Activated CD8-positive, alpha-beta memory T cell treated with anti-CD3 and anti-CD28 coated beads, Interleukin-2, amount 50 U/mL, for 1 hour (primary cell): ENCODE measurements around the gene WDR70.
"Not testable (repeated sequence)": the region's sequence is repeated elsewhere in the genome, so short reads cannot be mapped to it uniquely, and the experiment has no call there.

Source experiments
- DNase-seq: peaks from one replicate; pipeline ENCODE4 v3.0.0-alpha.2; 2020; ENCODE audit errors: extremely low read depth

The WDR70 gene

DNA sequence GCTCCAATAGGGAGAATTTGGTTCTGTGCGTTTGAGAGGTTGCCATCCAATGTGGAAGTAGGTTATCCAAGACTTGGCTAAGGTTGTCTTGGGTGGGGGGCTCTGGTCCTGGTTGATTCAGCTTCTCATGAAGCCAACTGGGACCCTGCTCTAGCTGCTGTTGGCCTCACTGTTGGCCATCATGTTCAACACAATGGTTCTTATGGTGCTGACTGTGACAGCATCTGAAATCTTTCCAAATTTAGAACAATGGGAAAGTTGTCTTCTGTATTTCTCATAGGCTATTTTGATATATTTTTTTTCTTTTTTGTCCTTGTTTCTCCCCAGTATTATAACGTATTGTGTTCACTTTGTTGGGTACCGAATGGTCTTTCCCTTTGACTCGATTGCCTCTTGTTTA, 388.8 kb downstream of the WDR70 start:
- DNase-seq: no peak

DNA sequence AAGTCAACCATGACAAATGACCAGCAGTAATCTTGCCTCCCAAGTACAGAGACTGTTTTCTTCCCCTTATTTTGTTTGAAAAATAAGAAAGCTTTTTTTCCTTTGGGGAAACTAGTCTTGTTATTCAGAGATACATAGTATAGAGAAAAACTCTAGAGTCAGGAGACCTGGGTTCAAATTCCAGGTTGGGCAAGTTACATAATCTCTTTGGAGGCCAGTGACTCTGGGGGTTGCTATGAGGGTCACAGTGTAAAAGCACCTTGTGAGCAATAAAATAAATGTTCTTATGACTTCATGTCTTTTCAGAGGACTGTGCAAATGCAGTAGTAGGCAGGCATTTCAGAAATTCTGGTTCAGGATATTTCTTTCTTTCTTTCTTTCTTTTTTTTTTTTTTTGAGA, 389.3 kb downstream of the WDR70 start:
- no peak for DNase-seq

DNA sequence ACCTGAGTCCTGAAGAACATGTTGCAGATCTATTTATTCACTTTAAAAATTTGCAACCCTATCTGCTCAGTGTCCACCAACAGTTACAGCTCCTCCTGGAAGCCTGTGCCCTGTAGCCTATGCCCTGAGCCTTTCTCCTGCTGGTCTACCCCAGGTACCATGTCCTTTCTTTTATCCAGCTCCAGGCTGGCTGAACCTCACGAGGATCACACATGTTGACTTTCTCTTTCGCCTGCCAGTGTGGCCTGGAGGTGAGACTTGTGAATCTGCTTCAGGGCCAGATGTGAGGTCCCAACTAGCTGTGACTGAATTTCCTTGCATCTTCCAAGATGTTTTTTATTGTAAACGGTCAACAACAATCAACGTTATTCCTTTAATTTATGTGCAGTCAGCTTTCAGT, 390.0 kb downstream of the WDR70 start:
- no peak for DNase-seq

DNA sequence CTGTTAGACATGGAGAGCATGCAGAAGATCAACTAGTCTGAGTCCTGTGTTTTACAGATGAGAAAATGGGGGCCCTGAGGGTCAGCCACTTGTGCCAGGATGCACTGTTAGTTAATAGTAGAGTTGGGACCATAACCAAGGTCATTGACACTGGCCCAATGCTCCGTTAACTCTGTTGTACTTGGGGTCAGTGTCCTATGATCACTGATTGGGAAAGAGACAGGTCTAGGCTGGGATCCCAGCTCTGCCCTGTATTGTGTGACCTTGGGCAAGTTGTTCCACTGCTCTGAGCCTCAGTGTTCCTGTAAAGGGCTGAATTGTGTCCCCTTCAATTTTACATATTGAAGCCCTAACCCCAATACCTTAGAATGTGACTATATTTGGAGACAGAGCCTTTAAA, 390.7 kb downstream of the WDR70 start:
- no peak for DNase-seq

DNA sequence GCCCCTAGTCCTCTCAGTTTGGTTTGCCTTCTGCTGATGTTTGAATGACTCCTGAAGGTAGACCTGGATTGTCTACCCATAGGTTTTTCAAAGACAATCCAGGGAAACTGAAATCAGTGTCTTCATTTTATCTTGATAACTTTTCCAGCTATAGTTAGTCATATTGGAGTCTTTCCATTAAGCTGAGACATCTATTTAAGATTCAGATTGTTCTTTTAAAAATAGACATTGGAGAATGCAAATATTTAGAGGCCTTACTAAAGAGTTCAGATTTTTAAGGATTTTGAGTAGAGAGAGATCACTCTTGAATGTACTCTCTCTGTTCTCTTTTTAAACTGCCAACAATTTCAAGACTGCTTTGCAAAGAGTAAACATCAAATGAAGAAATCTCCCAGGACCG, 391.7 kb downstream of the WDR70 start:
- DNase-seq: no peak

DNA sequence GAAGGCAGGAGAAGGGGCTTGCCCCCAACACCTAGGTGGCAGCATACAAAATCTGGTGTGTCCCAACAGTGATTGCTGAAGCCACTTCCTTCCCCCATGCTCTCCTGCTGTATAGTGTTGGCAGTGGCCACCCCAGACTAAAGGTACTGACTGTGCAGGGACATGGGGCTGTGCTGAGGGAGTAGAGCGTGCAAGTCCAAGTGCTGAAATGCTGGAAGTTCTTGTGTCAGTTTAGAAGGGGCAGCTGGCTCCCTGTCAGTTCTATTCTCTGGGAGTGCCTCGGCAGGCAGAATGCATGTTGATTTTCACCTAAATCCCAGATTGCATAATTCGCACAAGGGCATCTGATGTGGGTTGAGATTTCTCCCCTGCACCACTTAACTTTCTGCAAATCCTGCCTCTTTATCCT, 392.1 kb downstream of the WDR70 start:
- no peak for DNase-seq

DNA sequence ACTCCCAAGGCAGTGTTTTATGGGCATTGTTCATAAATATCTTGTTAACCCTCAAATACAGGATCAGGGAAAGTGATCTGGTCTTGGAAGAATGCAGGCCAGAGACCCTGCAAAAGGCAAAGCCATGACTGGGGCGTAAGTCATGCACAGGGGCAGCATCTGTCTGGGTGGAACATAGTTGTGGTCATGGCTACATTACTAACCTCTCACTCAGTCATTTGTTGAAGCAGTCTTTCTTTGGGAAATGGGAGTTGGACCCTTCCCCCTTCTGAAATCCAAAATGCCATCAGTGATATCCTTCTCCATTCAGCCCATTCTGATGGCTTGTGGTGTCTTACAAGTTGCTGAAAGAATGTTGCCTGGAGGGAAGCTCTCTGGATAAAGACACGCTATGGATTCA, 392.6 kb downstream of the WDR70 start:
- no peak for DNase-seq

DNA sequence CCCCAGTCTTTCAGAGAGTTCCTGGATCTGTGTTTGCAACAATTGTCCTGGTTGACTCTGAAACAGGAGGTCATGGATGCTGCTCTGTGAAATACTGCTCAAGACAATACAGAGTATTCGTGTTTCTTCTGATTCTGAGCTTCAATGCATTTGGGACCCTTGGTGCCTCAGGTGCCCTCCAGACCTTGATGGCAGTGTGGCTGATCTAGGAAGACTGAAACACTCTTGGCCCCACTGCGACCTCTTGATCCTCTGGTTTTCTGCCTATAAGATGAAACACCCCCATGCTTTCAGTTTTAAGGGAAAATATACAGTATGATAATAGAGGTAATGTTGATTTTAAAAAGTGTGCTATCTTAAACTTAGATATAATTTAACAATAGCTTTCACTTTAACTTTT, 393.1 kb downstream of the WDR70 start:
- DNase-seq: no peak

DNA sequence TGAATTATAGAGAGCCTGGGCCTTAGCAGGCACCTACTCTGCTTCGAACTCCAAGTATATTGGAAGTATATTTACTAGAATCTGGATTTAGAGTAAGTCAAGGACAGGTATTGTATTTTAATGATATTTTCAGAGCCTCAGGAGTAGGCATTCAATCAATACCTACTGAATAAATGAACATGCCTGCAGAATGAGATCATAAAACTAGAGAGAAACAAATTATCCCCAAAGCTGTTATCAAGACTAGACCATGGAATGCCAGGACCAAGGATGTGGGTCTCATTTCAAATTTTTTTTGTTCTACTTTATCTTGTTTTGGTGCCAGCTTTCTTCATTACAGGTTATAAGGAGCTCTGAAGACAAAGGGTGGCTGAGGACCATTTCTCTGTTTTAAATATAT, 394.7 kb downstream of the WDR70 start:
- no peak for DNase-seq

DNA sequence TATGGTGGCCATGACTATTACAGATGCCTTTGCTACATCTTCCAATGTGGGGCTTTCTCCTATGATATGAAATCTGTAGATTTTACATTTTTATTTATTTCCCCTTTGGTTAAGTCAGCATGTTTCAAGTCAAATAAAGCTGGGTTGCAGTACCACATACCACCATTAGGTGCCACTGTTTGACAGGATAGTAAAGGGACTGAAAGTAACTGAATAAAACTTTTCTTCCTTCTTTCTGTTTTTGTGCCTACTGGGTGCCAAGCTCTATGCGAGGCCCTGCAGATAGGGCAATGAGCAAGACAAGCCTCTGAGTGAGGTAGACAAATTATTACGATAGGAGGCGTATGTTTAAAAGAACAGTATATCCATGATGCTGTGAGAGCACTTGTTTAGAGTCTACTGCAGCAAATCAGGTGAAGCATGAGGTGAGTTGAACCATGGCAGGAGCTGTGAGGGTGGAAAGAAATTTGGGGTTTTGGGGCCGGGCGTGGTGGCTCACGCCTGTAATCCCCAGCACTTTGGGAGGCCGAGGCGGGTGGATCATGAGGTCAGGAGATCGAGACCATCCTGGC, 395.9 kb downstream of the WDR70 start:
- DNase-seq: no peak

DNA sequence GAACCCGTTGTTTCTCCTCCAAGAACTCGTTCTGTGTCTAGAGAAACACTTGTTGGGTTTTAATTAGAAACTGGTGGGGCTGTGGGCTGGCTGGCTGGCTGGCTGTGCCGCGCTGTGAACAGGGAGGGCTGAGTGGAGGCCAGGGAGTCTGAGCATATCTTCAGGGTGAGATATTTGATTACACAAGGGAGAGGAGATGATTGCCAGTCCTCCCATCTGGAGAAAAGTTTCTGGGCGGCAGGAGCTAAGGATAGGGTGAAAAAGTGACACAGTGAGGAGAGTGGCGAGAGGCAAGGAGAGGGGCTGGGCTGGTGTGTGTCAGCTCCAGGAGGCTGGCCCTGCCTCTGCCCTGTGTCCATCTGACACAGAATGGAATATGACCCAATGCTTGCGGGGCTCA, 397.7 kb downstream of the WDR70 start:
- DNase-seq: no peak

DNA sequence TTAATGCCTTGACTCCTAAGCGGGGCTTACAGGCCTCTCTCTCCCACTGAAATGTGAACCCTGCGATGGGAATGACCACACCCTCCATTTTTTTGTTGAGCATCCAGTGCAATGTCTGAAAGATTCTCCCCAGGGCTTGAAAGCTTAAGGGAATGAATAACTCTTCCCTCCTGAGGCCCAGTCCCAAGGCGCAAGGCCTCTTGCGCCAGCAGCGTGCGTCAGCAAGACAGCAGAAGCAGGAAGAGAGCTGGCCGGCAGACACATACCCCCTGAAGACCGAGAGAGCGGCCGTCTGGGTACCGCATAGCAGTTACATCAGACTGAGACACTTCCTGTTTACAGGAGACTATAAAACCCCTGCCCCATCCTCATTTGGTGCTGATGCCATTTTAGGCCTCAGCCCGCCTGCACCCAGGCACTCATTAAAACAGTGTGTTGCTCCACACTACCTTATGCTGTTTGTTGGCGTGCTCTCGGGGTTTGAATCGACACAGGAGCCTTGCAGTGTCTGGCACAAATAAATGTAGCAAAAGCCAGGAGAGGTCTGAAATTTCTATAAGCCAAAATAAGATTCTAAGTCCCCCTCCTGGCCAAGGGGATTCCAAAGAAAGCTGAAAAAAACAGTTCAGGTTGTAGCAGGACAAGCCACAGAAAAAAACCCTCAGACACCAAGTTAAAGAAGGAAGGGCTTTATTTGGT, 398.5 kb downstream of the WDR70 start:
- no peak for DNase-seq

DNA sequence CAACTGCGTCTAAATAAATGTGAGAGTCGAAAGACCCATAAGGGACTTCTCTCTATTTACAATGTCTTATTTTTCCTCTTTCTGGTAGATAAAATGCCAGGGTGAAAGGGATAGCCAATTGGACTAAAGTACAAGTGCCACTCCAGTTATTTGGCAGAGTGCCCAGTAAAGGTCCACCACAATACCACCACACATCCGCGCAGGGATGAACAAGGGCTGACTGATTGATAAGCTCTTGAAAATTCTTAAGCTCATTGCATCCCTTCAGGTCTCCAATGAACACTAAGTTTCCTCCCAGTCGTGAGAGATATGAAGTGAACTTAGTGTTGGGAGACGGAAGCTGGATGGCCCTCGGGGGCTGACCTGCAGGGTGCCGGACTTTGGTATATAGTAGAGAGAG, 402.3 kb downstream of the WDR70 start:
- not testable (repeated sequence) for DNase-seq

DNA sequence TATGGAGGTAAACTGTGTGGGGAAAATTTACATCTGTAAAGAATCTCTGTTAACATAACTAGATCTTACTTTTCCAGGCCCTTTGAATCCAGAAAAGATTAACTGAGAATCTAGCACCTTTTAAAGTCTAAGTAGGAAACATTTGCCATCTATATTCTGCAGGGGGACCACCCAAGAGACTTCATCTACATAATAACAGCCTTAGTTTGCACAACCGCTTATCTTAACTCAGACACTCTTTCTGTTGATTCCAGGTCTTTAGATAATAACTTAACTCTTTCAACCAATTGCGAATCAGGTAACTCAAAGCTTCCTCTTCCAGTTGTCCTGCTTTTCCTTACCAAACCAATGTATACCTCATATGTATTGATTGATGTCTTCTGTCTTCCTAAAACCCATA, 407.3 kb downstream of the WDR70 start:
- DNase-seq: no peak

DNA sequence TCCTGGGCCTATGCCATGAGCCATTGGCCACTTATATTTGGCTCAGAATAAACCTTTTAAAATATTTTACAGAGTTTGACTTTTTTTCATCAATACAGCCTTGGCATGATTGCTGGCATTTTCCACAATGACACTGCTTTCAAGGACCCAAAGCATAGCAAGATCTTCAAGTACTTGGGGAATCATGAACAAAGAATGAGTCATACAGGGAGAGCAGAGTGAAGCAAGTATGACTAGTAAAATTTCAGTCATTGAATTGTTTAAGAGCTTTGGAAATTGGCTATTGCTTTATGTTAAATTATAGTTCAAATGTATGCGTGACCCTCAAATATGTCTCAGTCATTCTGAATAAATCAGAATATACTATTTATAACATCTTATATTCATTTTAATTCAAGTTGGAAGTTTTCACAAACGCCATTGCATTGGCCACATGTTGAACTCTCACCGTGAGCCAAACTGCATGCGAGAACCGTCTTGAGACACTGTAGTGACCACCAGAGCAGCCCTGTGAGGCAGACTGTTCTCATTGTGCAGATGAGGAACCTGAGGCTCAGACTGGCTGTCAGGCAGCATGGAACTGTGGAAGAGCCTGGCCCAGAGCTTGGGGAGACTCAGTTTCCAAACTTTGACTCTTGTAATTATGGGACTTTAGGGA, 407.9 kb downstream of the WDR70 start:
- DNase-seq: no peak

DNA sequence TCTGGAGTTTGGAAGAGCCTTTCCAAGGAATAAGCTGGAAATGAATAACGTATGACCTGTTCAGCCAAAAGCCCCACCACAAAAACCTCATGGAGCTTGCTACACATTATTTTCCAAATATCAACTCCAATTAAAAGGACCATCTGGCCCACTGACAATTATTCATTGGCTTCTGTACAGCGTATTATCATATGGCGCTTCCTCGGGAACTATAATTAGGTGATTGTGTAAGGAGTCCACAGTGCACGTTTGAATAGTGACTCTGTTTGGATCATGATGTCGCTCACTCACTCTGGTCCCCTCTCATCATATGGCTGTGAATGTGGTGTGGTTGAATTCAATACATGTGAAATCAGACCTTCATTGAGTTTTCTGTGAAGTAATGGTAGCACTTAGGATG, 408.6 kb downstream of the WDR70 start:
- DNase-seq: no peak

DNA sequence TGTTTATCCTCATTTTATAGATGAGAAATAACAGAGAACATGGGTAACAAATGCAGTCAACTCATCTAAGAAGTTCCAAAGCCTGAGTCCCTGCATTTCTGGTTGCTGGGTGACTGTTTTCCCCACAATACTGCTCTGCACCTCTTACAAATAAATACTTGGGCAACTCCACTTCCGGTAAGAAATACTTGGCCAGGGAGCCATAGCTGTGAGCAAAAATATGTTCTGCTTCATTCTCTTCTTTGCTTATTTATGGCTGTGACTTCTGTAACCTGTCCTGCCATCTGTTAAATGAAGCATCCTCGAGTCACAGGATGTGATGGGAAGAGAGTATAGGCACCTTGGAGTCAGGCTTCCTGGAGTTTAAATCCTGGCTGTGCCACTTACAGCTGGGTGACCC, 410.9 kb downstream of the WDR70 start:
- no peak for DNase-seq

DNA sequence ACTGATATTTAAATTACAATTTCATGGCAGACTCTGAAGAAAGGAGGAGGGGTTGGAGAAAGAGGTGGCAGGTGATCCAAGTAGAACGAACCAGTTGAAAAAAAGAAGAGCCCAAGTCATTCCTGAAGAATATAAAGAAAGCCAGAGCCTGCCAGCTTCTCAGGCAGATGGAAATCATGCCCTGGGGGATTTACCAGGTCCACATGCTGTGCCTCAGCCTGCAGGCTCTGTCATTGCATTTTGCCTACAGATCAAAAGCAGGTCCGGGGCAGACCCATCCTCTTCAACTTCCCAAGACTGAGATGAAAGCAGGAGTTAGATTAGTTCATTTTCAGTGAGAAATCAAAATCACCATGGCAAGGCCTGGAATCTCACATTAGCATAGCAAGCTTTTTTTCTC, 412.2 kb downstream of the WDR70 start:
- no peak for DNase-seq

DNA sequence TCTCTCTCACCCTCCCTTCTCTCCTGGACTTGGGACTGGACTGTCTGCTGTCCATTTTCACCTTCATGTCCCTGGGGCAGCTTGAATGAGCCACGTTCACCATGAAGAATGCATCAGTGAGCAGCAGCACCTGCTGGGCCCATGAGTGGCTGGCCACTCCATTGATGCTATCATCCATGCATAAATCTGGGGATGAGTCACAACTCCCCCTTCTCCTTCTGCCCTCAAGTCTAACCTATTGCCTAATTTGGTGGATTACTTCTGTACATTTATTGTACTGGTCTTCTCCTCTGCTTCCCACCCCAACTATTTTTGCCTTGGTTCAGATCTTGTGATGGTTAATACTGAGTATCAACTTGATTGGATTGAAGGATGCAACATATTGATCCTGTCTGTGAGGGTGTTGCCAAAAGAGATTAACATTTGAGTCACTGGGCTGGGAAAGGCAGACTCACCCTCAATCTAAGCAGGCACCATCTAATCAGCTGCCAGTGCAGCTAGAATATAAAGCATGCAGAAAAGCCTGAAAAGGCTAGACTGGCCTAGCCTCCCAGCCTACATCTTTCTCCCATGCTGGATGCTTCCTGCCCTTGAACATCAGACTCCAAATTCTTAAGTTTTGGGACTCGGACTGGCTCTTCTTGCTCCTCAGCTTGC, 414.0 kb downstream of the WDR70 start:
- no peak for DNase-seq

DNA sequence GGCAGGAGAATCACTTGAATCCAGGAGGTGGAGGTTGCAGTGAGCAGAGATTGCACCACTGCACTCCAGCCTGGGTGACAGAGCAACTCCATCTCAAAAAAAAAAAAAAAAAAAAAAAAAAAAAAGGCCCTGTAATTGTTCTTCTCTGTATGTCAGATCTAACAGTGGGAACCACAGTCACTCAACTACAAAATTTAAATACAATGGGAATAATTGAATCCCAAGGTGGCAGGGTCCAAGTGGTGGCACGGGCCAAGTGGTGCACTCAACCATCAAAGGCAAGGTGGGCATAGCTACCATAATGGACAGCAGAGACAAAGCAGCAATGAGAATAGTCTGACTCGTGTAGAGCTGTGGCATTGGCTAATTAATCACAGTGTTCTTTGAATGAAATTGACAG, 416.2 kb downstream of the WDR70 start:
- DNase-seq: not testable (repeated sequence)

DNA sequence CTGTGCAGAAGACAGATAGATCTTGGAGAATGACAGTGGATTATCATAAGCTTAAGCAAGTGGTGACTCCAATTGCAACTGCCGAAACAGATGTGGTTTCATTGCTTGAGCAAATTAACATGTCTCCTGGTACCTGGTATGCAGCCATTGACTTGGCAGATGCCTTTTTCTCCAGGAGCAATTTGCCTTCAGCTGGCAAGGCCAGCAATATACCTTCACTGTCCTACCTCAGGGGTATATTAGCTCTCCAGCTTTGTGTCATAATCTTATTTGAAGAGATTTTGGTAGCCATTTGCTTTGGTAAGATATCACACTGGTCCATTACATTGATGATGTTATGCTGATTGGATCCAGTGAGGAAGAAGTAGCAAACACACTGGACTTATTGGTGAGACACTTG, 417.3 kb downstream of the WDR70 start:
- not testable (repeated sequence) for DNase-seq

DNA sequence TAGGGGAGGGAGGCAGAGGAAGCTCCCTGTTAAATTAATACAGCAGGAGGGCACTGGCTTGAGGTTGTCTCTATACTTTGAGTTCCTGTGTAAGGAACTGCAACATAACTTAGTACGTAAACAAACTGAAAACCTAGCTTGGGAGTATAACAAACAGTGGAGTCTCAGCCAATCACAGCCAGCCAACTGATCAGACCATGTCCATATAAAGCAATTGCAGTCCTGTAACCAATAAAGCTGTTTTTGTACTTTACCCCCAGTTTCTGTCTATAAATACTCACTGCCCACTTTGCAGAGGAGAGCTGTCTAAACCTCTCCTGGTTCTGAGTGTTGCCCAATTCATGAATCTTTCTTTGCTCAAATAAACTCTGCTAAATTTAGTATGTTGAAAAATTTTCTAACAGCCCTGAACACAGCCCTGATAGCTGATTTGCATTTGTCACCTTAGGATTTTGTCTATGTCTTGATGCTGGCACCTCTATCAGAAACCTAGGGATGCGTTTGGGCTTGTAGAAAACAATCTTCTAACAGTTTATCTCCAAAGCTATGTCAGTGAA, 420.8 kb downstream of the WDR70 start:
- no peak for DNase-seq

DNA sequence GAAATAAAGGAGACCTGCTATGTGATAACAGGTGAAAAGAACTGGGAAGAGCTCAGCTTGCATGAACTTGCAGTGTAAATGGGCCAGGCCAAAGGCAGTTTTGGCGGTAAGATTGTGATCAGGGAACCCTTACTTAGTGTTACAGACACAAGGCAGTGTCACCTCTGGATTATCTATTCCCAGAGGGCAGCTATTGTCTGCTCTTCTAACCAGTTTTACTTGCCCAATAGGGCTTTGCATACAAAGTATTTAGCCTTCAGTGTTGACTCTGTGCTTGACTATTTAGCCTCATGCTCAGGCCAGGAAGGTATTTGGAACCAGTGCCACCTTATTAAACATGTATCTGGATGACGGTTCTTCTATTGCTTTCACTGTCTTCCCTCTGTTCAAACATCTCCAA, 422.4 kb downstream of the WDR70 start:
- no peak for DNase-seq
